ENCODE measurements around the gene UBAC2. TPM values are rescaled to one million over a fixed set of nuclear protein-coding genes. Genes with fewer than 3 reads are reported as not detected.
"Not testable (repeated sequence)": the region's sequence is repeated elsewhere in the genome, so short reads cannot be mapped to it uniquely, and the experiment has no call there.

UBAC2 gene
- polyA plus RNA-seq, 4 donors, result 92.5 to 113 (median 110) TPM

GRCh38 chr13:99405966-99406365, 205.3 kb downstream of the UBAC2 start:
- DNase-seq (ENCODE audit: low read depth in 4 of 4, low spot score in 3 of 4), result no peak

DNA sequence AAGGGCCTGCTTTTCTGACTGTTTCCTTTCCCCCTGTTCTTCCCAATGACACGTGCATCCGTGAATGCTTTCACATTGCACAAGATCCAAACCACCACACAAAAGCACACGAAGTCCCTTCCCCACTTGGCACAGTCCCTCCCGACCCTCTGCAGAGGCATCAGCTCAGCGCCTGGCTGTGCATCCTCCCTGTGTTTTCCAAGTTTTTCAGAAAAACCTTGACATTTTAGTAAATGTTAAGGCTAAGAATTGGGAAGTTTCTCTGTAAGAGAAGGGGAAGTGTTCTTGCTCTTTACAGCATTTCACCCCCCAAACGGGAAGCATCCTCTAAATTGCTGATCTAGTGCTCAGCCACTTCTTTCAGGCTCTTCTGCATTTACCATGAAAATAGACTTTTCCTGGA, 206.1 kb downstream of the UBAC2 start:
- no peak for DNase-seq (ENCODE audit: low read depth in 4 of 4, low spot score in 3 of 4)

DNA sequence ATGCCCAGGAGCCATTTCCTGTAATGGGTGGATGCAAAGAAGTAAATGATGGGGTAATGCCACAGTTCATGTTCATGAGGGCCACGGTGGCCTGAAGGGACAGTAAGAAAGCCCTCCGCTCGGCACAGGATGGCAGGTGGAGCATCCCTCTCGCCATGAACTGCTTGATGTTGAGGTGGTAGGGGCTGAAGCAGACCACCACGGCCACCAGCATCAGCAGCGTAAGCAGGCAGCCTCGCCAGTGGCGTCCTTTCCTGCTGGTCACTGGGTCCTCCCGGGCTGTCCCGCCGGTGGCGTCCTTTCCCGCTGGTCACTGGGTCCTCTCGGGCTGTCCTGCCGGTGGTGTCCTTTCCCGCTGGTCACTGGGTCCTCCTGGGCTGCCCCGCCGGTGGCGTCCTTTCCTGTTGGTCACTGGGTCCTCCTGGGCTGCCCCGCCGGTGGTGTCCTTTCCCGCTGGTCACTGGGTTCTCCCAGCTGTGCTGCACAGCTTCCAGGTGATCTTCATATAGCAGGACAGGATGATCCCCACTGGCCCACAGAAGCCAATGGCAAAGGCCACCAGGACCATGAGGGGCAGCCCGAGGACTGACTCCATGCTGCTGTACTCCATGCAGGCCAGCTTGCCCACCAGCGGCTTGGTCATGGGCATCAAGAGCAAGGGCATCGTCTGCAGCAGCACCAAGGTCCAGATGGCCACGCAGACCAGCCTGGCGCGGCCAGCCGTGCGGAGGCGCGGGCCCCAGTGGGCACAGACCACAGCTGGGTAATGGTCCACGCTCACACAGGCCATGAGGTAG, 207.4 kb downstream of the UBAC2 start:
- no peak for DNase-seq (ENCODE audit: low read depth in 4 of 4, low spot score in 3 of 4)

DNA sequence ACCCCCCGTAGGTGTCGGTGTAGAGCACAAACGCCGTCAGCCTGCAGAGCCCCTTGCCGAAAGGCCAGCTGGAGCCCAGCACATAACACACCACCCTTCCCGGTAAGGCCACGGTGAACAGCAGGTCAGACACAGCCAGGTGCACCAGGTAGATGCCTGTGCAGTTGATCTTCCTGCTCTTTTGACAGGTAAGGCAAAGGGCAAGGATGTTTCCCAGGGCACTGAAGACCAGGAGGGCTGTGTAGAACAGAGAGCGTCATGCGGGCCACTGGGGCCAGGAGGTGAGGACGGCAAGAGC, 208.0 kb downstream of the UBAC2 start:
- no peak for DNase-seq (ENCODE audit: low read depth in 4 of 4, low spot score in 3 of 4)

DNA sequence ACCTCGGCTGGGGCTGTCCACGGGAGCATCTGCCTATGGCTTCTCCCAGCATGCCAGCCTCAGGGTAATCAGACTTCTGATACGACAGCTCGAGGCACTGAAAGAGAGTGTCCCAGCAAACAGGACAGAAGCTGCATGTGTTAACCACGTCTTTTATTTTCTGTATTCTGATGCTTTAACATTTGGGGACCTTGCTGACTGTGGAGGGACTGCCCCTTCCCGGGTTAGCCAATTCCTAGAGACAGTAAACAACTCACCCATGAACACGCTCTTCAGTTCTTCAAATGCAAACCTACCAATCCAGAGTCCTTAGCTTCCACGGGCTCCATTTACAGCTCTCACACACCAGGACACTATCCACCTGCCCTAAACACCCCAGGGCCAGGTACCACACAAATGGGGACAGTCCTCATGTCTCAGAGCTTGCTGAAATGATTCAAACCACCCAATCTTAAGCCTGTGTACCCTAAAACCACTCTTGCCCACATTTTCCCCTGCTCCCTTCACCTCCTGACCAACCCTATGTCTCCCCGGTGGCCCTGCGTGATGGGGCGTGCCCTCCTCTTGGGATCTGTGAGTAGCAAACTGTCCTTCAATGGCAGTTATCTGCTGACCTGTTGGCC, 208.9 kb downstream of the UBAC2 start:
- DNase-seq (ENCODE audit: low read depth in 4 of 4, low spot score in 3 of 4), result not testable (repeated sequence)

DNA sequence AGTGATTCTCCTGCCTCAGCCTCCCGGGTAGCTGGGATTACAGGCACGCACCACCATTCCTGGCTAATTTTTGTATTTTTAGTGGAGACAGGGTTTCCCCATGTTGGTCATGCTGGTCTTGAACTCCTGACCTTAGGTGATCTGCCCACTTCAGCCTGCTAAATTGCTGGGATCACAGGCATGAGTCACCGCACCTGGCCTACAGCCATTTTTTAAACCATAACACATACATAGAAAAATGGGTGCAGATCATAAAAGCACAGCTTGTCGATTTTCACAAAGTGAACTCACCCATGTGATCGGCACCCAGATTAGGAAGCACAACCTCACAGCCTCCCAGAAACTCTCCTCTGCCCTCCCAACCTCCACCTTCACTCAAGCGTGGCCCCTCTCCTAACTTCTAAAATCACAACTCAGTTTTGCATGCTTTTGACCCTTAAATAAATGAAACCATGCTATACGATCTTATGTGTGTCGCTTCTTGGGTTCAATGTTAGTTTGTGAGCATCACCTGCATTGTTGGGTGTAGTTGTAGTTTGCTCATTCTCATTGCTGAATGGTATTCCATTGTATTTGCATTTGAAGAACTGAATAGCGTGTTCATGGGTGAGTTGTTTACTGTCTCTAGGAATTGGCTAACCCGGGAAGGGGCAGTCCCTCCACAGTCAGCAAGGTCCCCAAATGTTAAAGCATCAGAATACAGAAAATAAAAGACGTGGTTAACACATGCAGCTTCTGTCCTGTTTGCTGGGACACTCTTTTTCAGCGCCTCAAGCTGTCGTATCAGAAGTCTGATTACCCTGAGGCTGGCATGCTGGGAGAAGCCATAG, 210.2 kb downstream of the UBAC2 start:
- not testable (repeated sequence) for DNase-seq (ENCODE audit: low read depth in 4 of 4, low spot score in 3 of 4)

DNA sequence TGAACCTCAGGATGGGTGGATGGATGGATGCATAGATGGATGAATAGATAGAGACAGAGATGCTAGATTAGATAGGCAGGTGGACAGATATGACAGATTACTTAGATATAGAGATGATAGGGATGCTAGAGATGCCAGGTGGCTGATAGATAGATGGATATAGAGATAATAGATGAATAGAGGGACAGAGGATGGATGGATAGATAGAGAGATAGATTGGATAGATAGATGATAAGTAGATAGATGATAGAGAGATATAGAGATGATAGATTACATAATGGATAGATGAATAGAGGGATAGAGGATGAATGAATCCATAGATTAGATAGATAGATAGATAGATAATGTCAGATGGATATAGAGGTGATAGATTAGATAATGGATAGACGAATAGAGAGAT, 212.2 kb downstream of the UBAC2 start:
- no peak for DNase-seq (ENCODE audit: low read depth in 4 of 4, low spot score in 3 of 4)

GRCh38 chr13:99414048-99414995, 213.7 kb downstream of the UBAC2 start:
- no peak for DNase-seq (ENCODE audit: low read depth in 4 of 4, low spot score in 3 of 4)

GRCh38 chr13:99415014-99415650, 214.5 kb downstream of the UBAC2 start:
- no peak for DNase-seq (ENCODE audit: low read depth in 4 of 4, low spot score in 3 of 4)

DNA sequence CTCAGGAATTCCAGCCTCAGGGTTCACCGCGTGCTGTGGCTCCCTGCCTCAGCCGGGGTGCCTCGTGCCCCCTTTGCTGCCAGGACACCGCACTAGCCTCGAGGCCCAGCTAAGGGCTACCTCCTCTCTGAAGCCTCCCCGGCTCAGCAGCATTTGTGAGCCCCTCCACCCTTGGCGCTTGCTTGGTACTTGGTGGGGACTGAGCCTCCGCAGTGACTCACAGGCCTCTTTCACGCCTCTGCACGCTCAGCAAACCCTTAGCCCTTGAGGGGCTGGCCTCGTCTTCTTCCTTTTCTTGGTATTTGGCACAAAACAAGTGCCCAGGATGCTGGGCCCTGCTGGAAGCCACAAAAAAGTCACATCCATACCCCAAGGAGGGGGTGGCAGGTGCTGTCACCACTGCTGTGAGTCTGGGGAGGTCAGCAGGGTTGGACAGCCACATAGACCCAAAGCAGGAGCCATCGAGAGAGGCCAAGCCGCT, 215.2 kb downstream of the UBAC2 start:
- no peak for DNase-seq (ENCODE audit: low read depth in 4 of 4, low spot score in 3 of 4)

DNA sequence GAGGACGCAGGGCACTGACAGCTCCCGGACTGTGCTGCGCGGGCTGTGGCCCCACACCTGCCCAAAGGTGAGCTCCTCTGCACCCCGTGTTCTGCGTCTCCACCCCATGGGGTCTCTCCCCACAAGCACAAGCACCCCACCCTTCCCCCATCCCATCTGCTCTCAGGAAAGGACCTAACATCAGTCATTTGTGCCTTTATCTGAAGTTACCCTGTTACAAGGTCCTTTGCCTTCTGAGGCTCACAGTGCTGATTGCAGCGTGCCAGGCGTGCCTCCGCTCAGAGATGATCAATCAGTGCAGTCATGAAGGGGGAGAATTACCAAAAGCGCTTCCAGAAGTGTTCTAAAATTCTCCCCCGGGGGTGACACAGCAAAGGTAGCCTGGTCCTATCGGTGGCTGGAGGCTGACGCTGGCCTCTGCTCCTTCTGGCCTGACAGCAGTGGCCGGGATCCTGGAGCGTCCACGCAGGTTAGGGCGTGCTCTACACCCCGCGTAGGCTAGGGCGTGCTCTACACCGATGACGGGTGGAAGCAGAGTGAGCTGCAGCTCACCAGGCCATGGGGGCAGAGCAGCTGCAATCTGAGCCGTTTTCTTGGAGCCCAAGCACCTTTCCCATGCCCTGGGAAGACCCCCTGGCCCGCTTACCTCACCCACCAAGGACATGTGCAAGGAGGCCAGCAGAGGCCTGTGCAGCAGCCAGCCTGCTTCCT, 215.9 kb downstream of the UBAC2 start:
- DNase-seq (ENCODE audit: low read depth in 4 of 4, low spot score in 3 of 4), result no peak

GRCh38 chr13:99417201-99418102, 216.8 kb downstream of the UBAC2 start:
- no peak for DNase-seq (ENCODE audit: low read depth in 4 of 4, low spot score in 3 of 4)

- DNase-seq (ENCODE audit: low read depth in 4 of 4, low spot score in 3 of 4), result no peak
Measured at GRCh38 chr13:99418103-99418842, 217.6 kb downstream of the UBAC2 start.

- no peak for DNase-seq (ENCODE audit: low read depth in 4 of 4, low spot score in 3 of 4)
Measured at GRCh38 chr13:99418843-99419140, 218.1 kb downstream of the UBAC2 start.

DNA sequence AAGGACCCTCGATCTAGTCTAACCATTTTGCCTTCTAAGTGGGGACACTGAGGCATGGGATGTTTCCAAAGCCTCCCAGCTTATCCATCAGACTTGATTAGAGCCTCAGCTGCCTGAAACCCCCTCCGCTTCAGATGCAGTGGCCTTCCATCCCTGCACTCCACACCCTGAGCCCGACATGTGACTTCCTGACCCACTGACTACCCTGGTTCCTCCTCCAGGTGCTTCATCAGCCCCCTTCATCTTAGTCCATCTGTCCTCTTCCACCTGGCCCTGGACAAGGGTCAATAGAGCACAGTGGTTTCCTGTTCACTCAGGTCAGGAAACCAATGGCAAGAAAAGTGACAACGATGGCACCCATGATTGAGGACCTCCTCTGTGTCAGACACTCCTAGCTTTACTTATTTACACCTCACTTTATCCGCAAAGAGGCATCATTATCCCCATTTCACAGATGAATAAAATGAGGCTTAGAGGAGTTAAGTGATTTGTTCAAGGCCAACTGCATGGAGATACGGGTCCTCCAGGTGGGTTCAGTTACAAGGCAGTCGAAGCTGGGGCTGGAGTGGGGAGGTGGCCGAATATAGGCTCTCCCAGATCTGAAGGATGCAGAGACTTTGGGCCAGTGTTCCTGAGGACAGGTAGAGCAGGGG, 219.1 kb downstream of the UBAC2 start:
- DNase-seq (ENCODE audit: low read depth in 4 of 4, low spot score in 3 of 4), result no peak

DNA sequence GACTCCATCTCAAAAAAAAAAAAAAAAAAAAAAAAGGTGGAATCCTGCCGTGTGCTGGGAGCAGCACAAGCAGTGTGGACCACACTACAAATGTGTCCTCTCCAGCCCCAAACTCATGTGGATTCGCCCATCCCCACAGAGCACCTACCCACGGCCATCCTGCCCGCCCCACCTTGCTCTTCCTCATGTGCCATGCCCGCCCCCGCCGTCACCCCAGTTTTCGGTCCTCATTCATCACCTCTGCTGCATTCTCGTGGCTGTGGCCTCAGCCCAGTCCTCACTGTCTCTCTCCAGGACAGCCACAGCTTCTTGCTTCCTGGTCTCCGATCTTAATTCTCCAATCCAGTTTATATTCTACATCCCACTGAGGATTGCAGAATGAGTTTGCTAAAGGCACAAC, 220.6 kb downstream of the UBAC2 start:
- no peak for DNase-seq (ENCODE audit: low read depth in 4 of 4, low spot score in 3 of 4)

All from right renal pelvis (tissue), 4 donors.